CD4-positive, CD25-positive, alpha-beta regulatory T cell (primary cell): ENCODE results near the gene CENPI. TPM values are rescaled to one million over a fixed set of nuclear protein-coding genes. Genes with fewer than 3 reads are reported as not detected.

ENCODE experiments used
- ATAC-seq, 2 donors: fragments of 150-1000 bp; cut with Tn5 transposase; one replicate each; pipeline ENCODE4 v1.10.0; 2021; ENCODE audit warnings: low read depth in 2 of 2, moderate number of reproducible peaks in 2 of 2, moderate library complexity in 1 of 2
- DNase-seq, 3 donors: peaks; one replicate each; pipeline versions ENCODE4 v3.0.0 to v3.0.0-alpha.2; 2012 to 2022; ENCODE audit warnings: mixed read lengths in 1 of 3
- H3K27ac ChIP-seq: one replicate; pipeline ENCODE4 v1.7.0; 2013; ENCODE audit warnings: mild to moderate bottlenecking, low read length; ENCODE audit not compliant: insufficient read depth, poor library complexity, severe bottlenecking
- H3K27me3 ChIP-seq: one replicate; pipeline ENCODE4 v1.7.0; 2013; ENCODE audit warnings: low read length; ENCODE audit not compliant: control insufficient read depth, insufficient read depth
- H3K36me3 ChIP-seq: one replicate; pipeline ENCODE4 v1.7.0; 2013; ENCODE audit warnings: mild to moderate bottlenecking, low read length, moderate library complexity; ENCODE audit not compliant: control insufficient read depth, insufficient read depth
- H3K4me1 ChIP-seq: 2 replicates; pipeline ENCODE4 v1.7.0; 2013; ENCODE audit warnings: mild to moderate bottlenecking, low read length; ENCODE audit not compliant: insufficient read depth, control insufficient read depth, poor library complexity, severe bottlenecking
- H3K4me3 ChIP-seq: one replicate; pipeline ENCODE4 v1.7.0; 2013; ENCODE audit warnings: low read depth, mild to moderate bottlenecking, low read length, moderate library complexity
- H3K9me3 ChIP-seq, 2 experiments: 1 replicate in 1 of 2; 2 replicates in 1 of 2; pipeline ENCODE4 v1.7.0; 2013; ENCODE audit warnings: low read length in 2 of 2, mild to moderate bottlenecking in 1 of 2, moderate library complexity in 1 of 2; ENCODE audit not compliant: control insufficient read depth in 2 of 2
- H3K27ac Mint-ChIP-seq, 3 donors: one replicate each; pipeline ENCODE4 v1.8.0; 2020 to 2022; ENCODE audit warnings: mild to moderate bottlenecking in 3 of 3, mixed read lengths in 3 of 3, moderate library complexity in 2 of 3
- H3K27me3 Mint-ChIP-seq: one replicate; pipeline ENCODE4 v1.8.0; 2022; ENCODE audit warnings: mild to moderate bottlenecking, mixed read lengths
- H3K36me3 Mint-ChIP-seq: one replicate; pipeline ENCODE4 v1.8.0; 2020; ENCODE audit warnings: mixed read lengths
- H3K4me1 Mint-ChIP-seq, 4 donors: one replicate each; pipeline ENCODE4 v1.8.0; 2020 to 2022; ENCODE audit warnings: mixed read lengths in 4 of 4, mild to moderate bottlenecking in 1 of 4
- H3K4me3 Mint-ChIP-seq, 4 donors: one replicate each; pipeline ENCODE4 v1.8.0; 2020 to 2022; ENCODE audit warnings: mild to moderate bottlenecking in 4 of 4, mixed read lengths in 4 of 4, moderate library complexity in 3 of 4
- H3K9me3 Mint-ChIP-seq, 7 donors: one replicate each; pipeline ENCODE4 v1.8.0; 2020 to 2022; ENCODE audit warnings: mixed read lengths in 7 of 7, mild to moderate bottlenecking in 3 of 7, moderate library complexity in 2 of 7
- polyA plus RNA-seq, 4 donors: library from polyadenylated mRNA; unstranded; fragments of 300-500 nt; fragmentation: Illumina TruSeq; gene quantifications; one replicate each; pipeline ENCODE4 v1.2.3, GENCODE V29; 2021
- total RNA-seq: library from RNA; stranded (reverse); gene quantifications from one replicate; pipeline ENCODE4 v1.2.3, GENCODE V29; 2022

CENPI gene
- total and polyA plus RNA-seq, 5 donors from 2014 or later, result 0.07 to 1.1 (median 0.12) TPM; not detected in 1

DNA sequence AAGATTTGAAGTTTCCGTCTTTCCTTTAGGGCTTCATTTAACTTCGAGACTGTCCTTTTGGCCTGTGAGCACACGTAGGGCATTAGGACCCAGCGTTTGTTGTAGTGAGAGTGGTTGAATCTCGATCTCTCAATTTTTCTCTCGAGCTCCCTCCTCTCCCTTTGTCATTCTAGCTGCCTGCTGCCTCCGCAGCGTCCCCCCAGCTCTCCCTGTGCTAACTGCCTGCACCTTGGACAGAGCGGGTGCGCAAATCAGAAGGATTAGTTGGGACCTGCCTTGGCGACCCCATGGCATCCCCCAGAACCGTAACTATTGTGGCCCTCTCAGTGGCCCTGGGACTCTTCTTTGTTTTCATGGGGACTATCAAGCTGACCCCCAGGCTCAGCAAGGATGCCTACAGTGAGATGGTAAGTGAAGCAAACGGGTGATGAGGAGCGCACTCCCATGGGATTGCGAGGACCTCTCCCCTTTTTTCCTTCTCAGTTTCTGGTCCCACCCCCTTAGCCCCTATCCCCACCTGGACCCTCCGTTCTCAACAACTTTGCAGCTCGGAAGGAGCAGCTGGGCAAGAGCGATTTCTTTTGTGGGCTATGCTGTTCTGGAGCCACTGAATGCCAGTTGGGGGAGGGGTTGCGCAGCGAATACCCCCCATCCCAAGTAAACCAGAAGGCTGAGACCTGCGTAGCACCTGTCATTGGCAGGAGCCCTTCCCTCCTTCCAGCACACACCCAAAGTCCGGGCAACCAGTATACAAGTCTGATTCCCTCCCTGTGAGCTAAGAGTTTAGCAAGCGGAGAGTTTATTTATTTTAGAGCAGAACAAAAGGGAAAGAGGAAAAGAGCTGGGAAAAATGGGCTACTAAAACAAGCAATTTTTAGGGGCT is 19.0 kb upstream of the CENPI start, which contains the start of gene TMEM35A:
TSS of gene TMEM35A (plus strand) at position 164 of the 883 bp plus-strand sequence. CDS start at position 288, 124 bp downstream.
- no peaks in the 10 kb centered on the region for H3K9me3 ChIP-seq
- Mint-ChIP-seq H3K36me3 (no peaks in the 10 kb centered on the region), H3K4me1 (peaks cover 0 to 3% (median 0%) of the 10 kb centered on the region in 4 donors), H3K4me3 (no peak within 1 kb of the TSS), H3K27me3 (peaks cover 14% of the 10 kb centered on the region), H3K27ac (no peak within 1 kb of the TSS), H3K9me3 (peaks cover 0 to 3% (median 0%) of the 10 kb centered on the region in 7 donors)
- H3K4me1 ChIP-seq, result no peaks in the 10 kb centered on the region
- DNase-seq (no peak), ATAC-seq (no peak)
- no peaks in the 10 kb centered on the region for H3K36me3 ChIP-seq
- no peak within 1 kb of the TSS for H3K4me3 ChIP-seq
- no peaks in the 10 kb centered on the region for H3K27me3 ChIP-seq
- H3K27ac ChIP-seq, result no peak within 1 kb of the TSS

DNA sequence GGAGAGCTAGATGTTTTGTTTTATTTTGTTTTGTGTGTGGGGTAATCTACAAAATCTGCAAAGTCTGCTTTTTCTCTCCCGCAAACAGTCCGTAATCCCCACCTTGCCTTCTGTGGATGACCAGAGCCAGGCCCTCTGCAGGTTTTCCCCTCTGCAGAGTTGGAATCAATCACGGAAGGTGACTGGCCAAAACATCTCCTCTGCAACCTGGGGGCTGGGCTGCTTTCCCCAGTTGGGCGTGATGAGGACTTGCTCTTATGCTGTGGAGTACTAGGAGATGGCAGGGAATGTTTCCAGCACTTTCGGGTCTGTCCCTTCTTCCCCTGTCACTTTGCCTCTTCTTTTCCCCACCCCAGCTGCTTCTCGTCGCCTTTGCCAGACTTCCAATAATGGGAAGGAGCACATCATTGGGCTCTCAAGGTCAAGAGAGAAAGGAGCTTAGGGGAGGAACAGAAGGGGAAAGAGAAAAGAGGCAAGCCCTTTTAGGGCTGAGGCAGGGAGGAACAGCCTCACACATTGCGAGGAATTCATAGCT is 18.2 kb upstream of the CENPI start:
- Histone ChIP-seq H3K4me1 (no peaks in the 10 kb centered on the region), H3K27me3 (no peaks in the 10 kb centered on the region), H3K27ac (no peak overlapping the region), H3K4me3 (no peak overlapping the region), H3K9me3 (no peaks in the 10 kb centered on the region), H3K36me3 (no peaks in the 10 kb centered on the region)
- H3K4me3 Mint-ChIP-seq, result no peak overlapping the region
- no peaks in the 10 kb centered on the region for H3K36me3 Mint-ChIP-seq
- H3K4me1 Mint-ChIP-seq, result peaks cover 0 to 3% (median 0%) of the 10 kb centered on the region in 4 donors
- DNase-seq (no peak), ATAC-seq (no peak)
- H3K9me3 Mint-ChIP-seq, result peaks cover 0 to 3% (median 0%) of the 10 kb centered on the region in 7 donors
- no peak overlapping the region for H3K27ac Mint-ChIP-seq
- H3K27me3 Mint-ChIP-seq, result peaks cover 14% of the 10 kb centered on the region

DNA sequence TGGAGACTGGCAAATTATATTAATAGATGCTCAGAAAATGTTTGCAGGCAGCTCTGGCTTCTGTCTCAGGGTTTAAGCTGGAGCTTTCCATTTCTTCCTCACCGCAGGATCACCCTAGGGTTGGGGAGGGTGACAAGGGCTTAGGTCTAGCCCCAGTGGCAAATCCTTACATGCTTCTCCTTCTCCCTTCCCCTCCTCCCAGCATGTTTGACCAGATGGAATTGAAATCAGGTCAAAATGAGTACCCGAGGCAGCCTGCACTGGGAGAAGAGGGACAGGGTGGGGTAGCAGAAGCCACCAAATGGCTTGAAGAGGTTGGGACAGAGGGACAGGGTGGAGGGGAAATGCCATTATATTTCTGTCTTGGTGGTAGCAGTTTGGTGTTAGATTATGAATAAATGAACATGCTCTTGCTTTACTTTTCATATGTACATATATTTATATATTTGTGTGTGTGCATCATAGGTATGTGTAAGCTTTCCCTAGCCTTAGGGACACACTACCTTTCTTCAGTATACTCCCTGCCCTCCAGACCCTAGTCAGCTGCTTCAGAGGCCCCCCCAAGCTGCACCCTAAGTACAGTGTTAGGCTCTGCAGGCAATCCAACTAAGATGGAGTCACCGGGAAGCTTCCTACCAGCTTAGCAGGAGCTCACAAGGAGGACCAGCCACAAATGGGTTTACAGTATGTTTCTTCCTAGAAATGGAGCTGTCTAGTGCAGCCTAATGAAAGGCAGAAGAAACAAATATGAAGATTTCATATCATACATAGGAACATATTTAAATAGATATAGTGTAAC is 17.5 kb upstream of the CENPI start:
- Histone ChIP-seq H3K36me3 (no peaks in the 10 kb centered on the region), H3K4me1 (no peaks in the 10 kb centered on the region), H3K4me3 (no peak overlapping the region), H3K9me3 (no peaks in the 10 kb centered on the region), H3K27me3 (no peaks in the 10 kb centered on the region), H3K27ac (no peak overlapping the region)
- no peaks in the 10 kb centered on the region for H3K36me3 Mint-ChIP-seq
- H3K9me3 Mint-ChIP-seq, result peaks cover 0 to 3% (median 0%) of the 10 kb centered on the region in 7 donors
- DNase-seq (no peak), ATAC-seq (no peak)
- H3K4me3 Mint-ChIP-seq, result no peak overlapping the region
- peaks cover 0 to 3% (median 0%) of the 10 kb centered on the region in 4 donors for H3K4me1 Mint-ChIP-seq
- H3K27me3 Mint-ChIP-seq, result peaks cover 14% of the 10 kb centered on the region
- H3K27ac Mint-ChIP-seq, result no peak overlapping the region

DNA sequence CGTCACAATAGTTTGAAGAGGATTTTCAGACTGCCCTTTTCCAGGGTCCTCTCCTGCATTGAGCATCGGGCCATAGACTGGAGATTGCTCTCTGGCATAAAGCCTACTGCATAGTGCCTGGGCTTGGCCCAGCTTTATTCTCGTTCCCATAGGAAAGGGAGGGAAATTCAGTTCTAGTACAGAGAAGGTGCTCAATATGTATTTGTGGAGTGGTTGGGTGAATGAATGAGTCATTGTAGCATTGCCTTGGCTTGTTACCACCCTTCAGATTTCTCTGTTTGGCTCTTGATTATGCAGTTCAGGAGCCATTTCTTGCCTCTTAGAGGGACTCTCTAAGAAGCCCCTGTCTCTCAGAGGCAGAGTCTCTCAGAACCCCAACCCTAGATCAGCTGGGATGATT is 16.8 kb upstream of the CENPI start:
- no peak for ATAC-seq
- no peaks in the 10 kb centered on the region for H3K36me3 ChIP-seq
- no peaks in the 10 kb centered on the region for H3K9me3 ChIP-seq

DNA sequence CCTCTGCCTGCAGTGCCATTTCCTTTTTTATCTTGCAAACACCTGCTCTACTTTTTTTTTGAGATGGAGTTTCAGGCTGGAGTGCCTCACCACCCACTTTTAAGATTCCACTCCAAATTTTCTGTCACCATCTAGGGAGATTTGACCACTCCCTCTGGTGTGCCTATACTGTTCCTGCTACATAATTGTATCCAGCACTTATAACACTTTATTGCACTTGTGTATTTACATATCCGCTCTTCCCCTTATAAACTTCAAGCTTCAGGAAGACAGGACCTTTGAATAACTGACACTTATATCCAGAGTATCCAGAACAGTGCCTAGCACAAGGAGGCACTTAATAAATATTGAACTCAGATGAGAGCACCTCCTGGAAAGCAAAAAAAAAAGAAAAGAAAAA is 6.2 kb upstream of the CENPI start:
- H3K4me1 ChIP-seq, result no peaks in the 10 kb centered on the region
- no peaks in the 10 kb centered on the region for H3K36me3 Mint-ChIP-seq
- DNase-seq (no peak), ATAC-seq (no peak)
- no peaks in the 10 kb centered on the region for H3K9me3 ChIP-seq
- H3K36me3 ChIP-seq, result no peaks in the 10 kb centered on the region
- peak overlapping the region in 1 of 4 donors; percentile 3 for H3K4me3 Mint-ChIP-seq
- H3K27me3 ChIP-seq, result no peaks in the 10 kb centered on the region
- H3K4me1 Mint-ChIP-seq, result no peaks in the 10 kb centered on the region
- H3K27ac Mint-ChIP-seq, result no peak overlapping the region
- H3K9me3 Mint-ChIP-seq, result peaks cover 0 to 3% (median 0%) of the 10 kb centered on the region in 7 donors
- H3K27ac ChIP-seq, result no peak overlapping the region
- H3K27me3 Mint-ChIP-seq, result peaks cover 4% of the 10 kb centered on the region
- H3K4me3 ChIP-seq, result no peak overlapping the region

More for the DNA sequence above, 16.8 kb upstream of the CENPI start:
- no peaks in the 10 kb centered on the region for H3K27me3 ChIP-seq
- Mint-ChIP-seq H3K27me3 (peaks cover 14% of the 10 kb centered on the region), H3K27ac (no peak overlapping the region), H3K36me3 (no peaks in the 10 kb centered on the region), H3K4me3 (no peak overlapping the region), H3K9me3 (peaks cover 0 to 3% (median 0%) of the 10 kb centered on the region in 7 donors), H3K4me1 (peaks cover 0 to 3% (median 0%) of the 10 kb centered on the region in 4 donors)
- H3K4me1 ChIP-seq, result no peaks in the 10 kb centered on the region
- no peak for DNase-seq
- no peak overlapping the region for H3K27ac ChIP-seq
- H3K4me3 ChIP-seq, result no peak overlapping the region

- Histone ChIP-seq H3K27me3 (no peaks in the 10 kb centered on the region), H3K4me3 (no peak overlapping the region), H3K27ac (no peak overlapping the region), H3K4me1 (no peaks in the 10 kb centered on the region), H3K36me3 (no peaks in the 10 kb centered on the region), H3K9me3 (no peaks in the 10 kb centered on the region)
- no peak overlapping the region for H3K27ac Mint-ChIP-seq
- no peak for DNase-seq
- no peak overlapping the region for H3K4me3 Mint-ChIP-seq
- H3K36me3 Mint-ChIP-seq, result no peaks in the 10 kb centered on the region
- H3K4me1 Mint-ChIP-seq, result peaks cover 0 to 6% (median 0%) of the 10 kb centered on the region in 4 donors
- no peaks in the 10 kb centered on the region for H3K27me3 Mint-ChIP-seq
- ATAC-seq, result no peak
- peaks cover 0 to 2% (median 0%) of the 10 kb centered on the region in 7 donors for H3K9me3 Mint-ChIP-seq
Observed at GRCh38 chrX:101108284-101108683, 10.3 kb downstream of the CENPI start.

DNA sequence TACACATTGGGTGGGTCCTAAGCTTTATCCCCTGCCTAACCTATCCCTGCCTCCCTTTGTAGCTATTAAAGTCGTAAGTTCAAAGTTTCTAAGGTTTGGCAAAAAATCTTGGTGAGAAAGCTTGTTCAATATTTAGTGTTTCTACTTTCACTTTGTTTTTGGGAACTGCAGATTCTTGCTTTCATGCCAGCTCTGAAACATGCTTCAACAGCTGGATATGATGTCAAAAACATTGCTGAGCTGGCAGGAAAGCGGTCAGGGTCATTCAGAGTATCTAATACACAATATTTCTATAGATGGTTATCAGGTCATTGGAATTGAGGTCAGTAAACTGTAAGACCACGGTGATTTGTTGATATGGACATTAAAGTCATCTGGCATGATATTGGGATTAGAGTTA is 19.7 kb downstream of the CENPI start:
- Histone ChIP-seq H3K27ac (no peak overlapping the region), H3K36me3 (no peaks in the 10 kb centered on the region), H3K27me3 (no peaks in the 10 kb centered on the region), H3K4me3 (no peak overlapping the region), H3K9me3 (no peaks in the 10 kb centered on the region), H3K4me1 (no peaks in the 10 kb centered on the region)
- Mint-ChIP-seq H3K9me3 (no peaks in the 10 kb centered on the region), H3K27me3 (no peaks in the 10 kb centered on the region), H3K4me3 (no peak overlapping the region), H3K27ac (no peak overlapping the region), H3K4me1 (no peaks in the 10 kb centered on the region), H3K36me3 (no peaks in the 10 kb centered on the region)
- ATAC-seq, result no peak
- DNase-seq, result no peak
